Measurements from ENCODE around the gene CEBPB.
"Not testable (repeated sequence)": the region's sequence is repeated elsewhere in the genome, so short reads cannot be mapped to it uniquely, and the experiment has no call there.

CEBPB gene

DNA sequence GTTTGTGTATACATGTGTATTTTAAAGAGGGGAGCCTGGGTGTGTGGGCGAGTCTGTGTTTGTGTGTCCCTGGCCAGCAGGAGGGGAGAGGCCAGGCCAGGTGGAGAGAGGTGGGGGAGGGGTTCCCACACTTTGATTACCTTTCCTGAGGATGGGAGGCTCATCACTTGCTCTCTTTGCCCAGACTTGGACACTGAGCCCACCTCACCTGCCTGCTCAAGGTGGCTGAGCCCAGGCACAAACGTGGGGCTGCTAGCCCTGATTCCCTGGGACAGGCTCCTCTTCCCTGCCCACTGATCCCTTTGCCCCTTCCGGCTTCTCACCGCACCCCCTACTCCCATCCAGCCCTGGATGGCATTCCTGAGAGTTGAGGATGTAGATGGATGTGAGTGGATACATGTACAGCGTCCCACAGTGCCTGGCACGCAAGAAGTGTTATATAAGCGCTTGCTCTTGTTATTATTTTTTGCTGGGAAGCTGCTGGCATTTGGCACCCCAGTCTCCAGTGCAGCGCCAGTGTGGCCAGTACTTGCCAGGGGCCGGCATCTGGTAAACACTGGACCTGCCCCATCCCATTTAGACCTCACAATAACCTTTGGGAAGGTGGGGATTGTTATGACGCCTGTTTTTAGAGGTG, 2.7 kb downstream of the CEBPB start:
- DNase-seq (ENCODE audit: low read depth, low spot score), result no peak

DNA sequence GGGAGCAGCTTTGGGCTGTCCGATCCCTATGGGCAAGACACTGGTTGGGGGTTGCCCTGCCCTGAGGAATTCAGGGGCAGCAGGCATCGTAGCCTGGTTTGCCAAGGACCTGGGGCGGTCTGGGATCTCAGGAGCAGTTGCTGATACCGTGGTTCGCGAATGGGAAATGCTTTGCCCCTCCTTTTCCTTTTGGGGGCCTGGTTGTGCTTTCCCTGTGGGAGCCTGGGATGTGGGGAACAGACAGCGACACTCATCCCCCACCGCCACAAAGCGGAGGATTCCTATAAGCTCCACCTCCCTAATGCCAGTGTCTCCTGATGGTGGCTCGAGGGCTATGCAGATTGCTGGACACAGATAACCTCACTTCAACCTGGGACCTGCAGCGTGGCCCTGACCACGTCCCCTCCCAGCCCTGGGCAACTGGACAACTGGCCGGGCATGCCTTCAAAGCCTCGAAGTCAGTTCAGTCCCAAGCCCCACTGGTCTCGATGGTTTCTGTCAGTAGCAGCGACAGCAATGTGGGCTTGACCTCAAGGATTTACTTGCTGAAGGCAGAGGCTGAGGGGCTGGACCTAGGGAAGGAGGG, 3.3 kb downstream of the CEBPB start:
- no peak for DNase-seq (ENCODE audit: low read depth, low spot score)

DNA sequence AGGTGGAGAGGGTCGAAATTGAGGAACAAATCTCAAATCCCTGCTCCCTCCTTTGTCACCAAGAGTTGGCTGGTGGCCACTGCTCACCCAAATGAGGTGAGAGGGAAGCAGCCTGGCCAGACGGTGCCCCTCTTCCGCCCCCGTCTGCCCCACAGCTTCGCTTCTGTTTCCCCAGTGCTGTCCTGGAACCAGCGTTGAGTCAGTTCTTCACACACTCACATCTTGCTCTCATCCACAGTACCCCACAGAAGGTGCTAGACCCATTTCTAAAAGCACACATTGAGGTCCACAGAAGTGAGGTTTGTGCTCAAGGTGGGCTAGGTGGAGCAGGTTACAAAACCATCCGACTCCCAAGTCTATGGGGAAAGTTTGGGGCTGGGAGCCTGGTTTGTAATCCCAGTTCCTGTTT, 3.8 kb downstream of the CEBPB start:
- no peak for DNase-seq (ENCODE audit: low read depth, low spot score)

DNA sequence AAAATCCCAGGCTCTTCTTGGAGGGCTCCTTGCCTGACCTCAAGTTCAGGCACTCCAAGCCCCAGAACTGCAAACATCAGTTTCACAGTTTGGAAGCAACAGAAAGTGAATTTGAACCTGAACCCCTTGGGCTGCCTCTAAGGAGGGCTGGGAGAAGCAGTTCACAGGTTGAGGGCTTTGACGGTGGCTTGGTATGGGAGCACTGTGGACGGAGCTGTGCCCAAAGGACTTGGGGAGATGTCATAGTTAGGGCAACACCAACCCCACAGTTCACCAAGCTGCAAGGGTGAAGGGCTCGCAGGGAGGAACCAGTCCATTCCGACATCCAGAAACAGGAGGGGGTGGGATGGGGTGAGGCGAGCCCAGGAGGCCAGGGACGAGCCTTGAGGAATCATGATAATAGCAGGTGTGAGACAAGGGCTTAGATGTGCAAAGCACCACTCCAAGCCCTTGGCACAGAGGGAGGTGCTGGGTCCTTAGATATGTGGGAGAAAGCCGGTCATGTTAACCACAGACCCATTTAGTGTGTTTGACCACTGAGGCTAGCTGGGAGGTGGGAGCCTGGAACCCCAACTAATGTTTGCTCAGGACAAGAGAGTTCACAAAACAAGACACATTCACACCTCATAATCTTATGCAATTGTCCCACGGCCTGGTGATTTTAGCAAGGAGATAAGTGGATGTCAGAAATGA, 4.3 kb downstream of the CEBPB start:
- no peak for DNase-seq (ENCODE audit: low read depth, low spot score)

DNA sequence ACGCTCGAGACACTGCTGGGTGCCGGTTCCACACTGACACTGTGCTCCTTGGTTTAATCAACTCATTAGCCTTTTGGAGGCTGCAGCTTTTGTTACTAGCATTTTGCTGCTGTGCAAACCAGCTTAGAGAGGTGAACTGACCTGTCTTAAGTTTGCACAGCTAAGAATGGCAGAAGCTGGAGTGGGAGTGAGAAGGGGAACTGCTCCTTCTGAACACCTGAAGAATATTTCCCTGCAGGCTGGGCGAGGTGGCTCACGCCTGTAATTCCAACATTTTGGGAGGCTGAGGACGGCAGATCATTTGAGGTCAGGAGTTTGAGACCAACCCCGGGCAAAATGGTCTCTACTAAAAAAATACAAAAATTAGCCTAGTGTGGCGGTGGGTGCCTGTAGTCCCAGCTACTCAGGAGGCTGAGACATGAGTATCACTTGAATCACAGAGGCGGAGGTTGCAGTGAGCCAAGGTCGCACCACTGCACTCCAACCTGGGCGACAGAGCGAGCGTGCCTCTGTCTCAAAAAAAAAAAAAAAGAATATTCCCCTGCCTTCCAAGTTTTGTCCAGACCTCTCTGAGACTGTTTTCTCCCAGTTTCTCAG, 5.0 kb downstream of the CEBPB start:
- DNase-seq (ENCODE audit: low read depth, low spot score), result no peak

DNA sequence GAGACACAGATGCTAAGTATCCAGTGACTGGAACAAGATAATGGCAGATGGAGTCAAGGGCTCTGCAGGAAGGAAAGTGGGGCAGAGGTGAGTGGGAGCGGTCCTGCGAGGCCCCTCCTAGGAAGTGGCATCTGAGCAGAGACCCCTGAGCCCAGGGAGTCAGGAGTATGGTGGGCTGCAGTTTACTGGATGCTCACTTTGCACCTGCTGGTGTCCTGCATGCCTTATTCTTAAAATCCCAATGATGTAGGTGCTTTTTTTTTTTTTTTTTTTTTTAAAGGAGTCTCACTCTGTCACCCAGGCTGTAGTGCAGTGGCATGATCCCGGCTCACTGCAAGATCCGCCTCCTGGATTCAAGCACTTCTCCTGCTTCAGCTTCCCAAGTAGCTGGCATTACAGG, 5.6 kb downstream of the CEBPB start:
- DNase-seq (ENCODE audit: low read depth, low spot score), result no peak

DNA sequence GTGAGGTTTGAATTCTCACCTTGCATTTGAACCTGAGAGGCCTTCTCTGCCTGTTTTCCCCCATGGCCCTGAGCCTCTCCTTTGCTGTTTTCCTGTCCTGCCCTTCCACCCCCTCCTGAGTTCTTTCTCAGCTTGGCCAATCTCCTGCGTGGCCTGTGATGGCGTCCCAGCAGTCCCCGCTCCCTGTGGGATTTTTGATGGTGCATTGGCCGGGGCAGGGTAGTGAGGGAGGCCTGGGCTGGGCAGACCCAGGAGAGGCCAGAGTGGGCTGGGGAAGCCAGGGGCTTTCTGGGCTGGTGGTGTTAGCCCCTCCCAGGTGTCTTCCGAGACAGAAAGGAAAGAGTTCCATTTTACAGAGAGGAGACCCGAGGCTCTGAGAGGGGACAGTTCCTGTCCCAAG, 6.3 kb downstream of the CEBPB start:
- DNase-seq (ENCODE audit: low read depth, low spot score), result no peak

DNA sequence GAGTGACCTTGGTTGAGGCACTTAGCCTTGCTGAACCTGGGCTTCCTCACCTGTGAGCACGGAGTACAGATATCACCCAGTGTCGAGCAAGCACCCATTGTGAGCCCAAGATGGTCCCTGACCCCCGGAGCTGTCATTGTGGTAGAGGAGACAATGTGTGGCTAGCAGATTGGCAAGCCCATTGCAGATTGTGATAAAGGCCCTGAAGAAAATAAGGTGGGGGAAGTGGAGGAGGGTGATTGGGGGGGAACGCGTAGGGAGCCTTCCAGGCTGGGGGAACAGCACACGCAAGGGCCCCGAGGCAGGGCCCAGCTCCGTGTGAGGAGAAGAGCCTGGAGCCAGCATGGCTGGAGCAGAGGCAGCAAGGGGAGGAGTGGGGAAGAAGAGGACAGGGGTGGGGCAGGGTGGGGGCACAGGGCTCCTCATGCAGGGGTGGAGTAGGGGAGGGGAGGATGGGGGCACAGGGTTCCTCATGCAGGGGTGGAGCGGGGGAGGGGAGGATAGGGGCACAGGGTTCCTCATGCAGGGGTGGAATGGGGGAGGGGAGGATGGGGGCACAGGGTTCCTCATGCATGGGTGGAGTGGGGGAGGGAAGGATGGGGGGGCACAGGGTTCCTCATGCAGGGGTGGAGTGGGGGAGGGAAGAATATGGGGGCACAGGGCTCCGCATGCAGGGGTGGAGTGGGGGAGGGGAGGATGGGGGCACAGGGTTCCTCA, 7.0 kb downstream of the CEBPB start:
- no peak for DNase-seq (ENCODE audit: low read depth, low spot score)

DNA sequence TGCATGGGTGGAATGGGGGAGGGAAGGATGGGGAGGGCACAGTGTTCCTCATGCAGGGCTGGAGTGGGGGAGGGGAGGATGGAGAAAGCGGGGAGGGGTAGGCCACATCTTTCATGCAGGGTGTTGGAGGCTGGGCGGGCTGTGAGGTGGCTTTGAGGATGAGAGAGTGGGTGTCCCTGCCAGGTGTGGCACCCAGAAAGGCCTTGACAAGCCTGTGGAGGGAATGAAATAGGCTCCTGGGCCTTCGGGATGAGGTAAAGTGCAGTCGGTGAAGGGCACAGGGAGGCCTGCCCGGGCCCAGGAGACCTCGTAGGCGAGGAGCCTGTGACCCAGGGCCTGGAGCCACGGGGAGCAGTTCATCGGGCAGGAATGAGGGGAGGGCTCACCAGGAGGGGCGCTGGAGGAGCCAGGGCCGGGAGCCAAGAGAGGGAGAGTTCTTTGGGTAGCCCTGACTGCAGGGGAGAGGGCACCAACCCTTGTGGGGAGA, 7.6 kb downstream of the CEBPB start:
- no peak for DNase-seq (ENCODE audit: low read depth, low spot score)

DNA sequence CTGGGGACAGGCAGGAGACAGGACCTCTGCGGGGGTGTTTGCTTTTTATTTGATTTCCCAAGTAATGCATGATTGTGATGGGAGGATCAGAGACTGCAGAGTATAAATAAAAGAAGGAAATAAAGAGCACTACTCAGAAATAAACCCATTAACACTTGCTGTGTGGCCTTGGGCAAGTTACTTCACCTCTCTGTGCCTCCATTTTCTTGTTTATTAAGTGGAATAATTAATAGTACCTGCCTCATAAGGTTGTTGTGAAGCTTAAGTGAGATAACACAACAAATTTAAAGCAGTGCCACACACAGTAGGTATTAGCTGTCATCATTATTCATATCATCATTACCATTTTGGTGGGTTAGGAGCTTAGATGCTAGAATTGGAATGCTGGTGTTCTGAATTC, 8.1 kb downstream of the CEBPB start:
- no peak for DNase-seq (ENCODE audit: low read depth, low spot score)

DNA sequence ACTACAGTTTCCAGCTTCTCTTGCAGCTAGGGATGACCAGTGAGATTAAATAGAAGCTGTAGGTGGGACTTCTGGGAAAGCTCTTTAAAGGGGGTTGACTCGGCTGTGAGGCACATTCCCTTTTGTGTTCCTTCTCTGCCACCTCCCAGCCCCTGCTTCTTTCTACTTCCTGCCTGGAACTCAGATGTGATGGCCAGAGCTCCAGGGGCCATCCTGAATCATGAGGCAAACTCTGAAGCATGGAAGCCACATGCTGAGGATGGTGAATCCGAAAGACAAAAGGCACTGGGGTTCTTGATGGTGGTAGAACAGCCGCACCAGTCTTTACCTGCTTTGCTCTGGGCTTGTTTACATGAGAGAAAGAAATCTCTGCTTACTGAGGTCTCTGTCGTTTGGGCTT, 9.1 kb downstream of the CEBPB start:
- DNase-seq (ENCODE audit: low read depth, low spot score), result no peak

DNA sequence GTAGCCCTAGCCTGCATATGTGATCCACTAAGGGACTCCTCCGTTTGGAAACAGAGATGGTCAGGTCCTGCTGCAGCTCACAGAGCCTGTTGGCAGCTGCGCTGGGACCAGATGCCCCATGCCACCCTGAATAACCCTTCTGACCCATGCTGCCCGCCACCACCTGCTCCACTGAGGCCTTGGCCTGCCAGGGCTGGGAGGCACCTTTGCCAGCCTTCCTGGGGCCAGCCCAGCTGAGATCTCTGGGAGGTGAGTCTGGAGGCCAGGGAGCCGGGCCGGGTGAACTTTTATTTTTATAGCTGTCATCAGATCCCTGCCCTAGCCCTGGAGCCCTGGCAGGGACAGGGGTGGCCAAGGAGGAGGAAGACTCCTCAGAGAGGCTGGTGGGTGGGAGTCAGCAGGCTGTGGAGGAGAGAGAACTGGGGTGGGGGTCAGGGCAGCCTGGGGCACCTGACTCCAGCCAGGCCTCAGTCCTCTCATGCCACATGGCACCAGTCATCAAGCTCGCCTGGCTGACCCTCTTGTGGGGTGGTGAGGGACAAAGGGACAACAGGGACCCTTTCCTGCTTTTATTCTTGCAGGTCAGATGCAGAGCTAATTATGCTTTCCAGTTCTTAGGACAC, 10.0 kb downstream of the CEBPB start:
- no peak for DNase-seq (ENCODE audit: low read depth, low spot score)

DNA sequence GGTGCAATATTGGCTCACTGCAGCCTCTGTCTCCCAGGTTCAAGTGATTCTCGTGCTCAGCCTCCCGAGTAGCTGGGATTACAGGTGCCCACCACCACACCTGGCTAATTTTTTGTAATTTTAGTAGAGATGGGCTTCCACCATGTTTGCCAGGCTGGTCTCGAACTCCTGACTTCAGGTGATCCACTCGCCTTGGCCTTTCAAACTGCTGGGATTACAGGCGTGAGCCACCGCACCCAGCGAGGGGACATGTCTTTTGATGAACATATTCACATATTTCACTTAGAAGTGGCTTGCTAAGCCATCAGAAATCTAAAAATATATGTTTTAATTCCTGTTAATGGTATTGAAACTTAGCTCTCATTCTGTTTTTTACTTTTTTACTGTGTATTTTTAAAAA, 11.1 kb downstream of the CEBPB start:
- DNase-seq (ENCODE audit: low read depth, low spot score), result not testable (repeated sequence)

DNA sequence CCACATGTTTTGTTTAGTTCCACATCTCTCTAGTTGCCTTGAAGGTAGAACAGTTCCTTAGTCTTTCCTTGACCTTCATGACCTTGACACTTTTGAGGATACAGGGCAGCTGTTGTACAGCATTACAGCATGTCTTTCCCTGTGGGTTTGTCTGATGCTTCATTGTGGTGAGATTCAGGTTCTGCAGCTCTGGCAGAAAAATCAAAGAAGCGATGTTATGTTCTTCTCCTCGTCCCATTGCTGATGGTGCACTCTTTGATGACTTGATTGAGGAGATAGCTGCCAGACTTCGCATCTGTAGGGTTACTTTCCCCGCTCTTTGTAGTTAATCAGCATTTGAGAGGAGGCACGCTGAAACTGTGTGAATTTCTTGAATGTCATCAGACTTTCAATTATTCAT, 12.0 kb downstream of the CEBPB start:
- no peak for DNase-seq (ENCODE audit: low read depth, low spot score)

DNA sequence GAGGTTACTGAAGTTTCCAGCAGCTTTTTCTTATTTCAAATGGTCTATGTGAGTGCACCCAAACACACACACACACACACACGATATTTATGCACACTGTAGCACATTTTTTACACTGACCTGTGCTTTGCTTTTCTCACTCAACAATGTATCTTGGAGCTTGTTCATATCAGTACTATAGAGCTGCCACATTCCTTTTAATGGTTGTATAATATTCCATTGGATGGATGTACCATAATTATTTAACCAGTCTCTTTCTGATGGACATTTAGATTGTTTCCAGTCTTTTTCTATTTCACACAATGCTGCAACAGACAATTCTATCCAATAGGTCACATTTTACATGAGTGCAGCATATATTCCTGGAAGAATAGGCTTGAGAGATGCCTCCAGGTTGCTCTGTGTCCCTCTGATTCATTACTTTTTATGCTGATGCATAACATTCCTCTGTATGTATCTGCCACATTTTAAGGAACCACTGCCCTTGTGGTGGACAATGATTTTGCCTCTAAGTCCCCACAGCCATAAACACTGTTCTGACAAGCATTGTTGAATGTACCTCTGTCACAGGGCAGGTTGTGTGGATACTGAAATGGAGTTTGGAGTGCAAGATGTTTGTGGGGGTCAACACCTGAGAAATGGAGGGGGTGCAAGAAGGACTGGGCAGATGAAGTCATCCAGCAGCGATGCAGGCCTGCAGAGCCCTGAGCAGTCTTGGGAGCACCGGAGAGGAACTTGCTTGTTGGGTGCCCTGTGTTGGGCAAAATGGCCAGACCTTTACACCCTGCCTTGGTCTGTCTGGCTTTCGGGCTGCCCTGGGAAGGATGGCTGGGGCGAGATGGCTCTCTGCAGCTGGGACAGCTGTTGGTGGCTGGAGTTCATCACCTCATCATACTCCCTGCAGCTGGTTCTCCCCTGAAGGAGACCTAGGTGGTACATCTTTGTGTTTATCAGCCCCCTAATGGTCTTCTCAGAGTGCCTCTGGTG, 13.6 kb downstream of the CEBPB start:
- no peak for DNase-seq (ENCODE audit: low read depth, low spot score)

DNA sequence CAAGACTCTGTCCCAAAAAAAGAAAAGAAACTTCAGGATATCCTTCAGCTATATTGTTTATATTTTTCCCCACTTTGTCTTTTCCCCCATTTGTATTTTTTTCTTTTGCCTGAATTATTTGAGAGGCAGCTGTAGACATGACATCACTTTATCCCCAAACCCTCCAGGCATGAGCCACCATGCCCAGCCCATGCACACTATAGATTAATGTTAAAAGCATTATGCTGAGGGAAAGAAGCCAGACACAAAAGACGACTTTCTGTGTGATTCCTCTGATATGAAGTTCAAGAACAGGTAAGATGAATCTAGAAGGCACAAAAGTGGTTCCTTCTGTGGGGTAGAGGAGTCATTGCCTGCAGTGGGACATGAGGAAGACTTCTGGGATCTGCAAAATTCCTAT, 16.4 kb downstream of the CEBPB start:
- no peak for DNase-seq (ENCODE audit: low read depth, low spot score)

DNA sequence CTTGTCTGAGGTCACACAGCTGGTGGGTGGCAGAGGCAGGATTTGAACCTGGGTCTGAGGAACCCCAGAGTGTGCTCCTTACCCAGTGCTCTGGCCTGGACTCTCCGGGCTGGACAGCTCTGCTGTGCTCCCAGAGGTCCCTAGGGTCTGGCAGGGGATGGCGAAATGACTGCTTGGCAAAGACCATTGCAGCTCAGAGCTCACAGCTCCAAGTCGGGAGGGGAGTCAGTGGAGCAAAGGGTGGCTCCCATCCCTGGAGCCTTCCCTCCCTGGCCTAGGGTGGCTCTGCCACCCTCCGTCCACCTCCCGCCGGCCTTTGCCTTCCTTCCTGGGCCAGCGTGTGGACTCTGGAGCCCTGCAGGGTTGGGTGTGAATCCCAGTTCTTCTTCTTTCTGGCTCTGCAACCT, 17.5 kb downstream of the CEBPB start:
- no peak for DNase-seq (ENCODE audit: low read depth, low spot score)

DNA sequence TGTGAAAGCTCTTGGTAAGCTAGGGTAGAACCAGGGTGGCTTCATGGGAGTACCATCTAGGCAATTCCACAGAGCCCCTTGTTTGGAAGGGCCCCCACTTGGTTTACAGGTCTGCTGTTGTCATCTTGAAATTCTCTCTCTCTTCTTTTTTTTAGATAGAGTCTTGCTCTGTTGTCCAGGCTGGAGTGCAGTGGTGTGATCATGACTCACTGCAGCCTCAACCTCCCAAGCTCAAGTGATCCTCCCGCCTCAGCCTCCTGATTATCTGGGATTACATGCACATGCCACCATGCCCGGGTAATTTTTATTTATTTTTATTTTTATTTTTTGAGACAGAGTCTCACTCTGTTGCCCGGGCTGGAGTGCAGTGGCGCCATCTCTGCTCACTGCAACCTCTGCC, 18.2 kb downstream of the CEBPB start:
- not testable (repeated sequence) for DNase-seq (ENCODE audit: low read depth, low spot score)

DNA sequence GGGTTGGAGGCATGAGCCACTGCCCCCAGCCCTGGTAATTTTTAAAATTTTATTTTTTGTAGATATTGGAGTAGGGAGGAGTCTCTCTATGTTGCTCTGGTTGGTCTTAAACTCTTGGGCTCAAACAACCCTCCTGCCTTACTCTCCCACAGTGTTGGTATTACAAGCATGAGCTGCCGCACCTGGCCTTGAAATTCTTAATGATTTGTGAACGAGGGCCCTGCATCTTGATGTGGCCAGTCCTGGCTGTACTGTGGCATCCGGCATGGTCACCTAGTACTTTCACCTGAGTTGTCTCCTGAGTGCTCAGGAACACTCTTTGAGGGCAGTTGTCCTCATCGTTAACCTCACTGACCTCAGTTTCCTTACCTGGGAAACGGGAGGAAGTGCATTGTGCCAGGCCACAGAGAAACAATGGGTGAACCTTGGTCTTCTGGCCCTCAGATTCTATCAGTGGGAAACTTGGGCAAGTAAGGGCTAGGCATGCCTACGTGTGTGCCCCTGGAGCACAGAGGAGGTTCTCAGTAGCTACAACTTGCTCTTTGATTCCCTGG, 19.5 kb downstream of the CEBPB start:
- DNase-seq (ENCODE audit: low read depth, low spot score), result no peak

DNA sequence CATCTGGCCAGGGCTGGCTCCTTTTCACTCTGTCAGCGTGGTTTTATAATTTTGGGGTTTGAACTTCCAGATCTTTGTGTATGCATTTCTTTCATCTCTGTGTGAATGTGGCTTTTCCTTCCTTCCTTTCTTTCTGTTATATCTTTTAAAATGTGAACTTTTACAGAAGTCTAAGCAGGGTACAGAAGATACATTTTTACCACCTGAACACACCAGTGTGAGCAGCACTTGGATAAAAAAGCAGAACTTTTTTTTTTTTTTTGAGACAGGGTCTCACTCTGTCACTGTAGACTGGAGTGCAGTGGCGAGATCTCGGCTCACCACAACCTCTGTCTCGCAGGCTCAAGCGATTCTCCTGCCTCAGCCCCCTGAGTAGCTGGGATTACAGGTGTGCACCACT, 20.5 kb downstream of the CEBPB start:
- no peak for DNase-seq (ENCODE audit: low read depth, low spot score)
